GM10266 (cell line): Measurements from ENCODE around the gene UNC93B1.

Experiments
- DNase-seq: peaks from one replicate; pipeline ENCODE4 v3.0.0; 2012; ENCODE audit errors: extremely low spot score
- CTCF ChIP-seq: IDR thresholded peaks from 2 replicates; pipeline ENCODE4 v1.5.1; 2012; ENCODE audit warnings: mild to moderate bottlenecking, low read depth; ENCODE audit not compliant: control insufficient read depth, insufficient read depth; ENCODE audit errors: missing control alignments

The UNC93B1 gene

GRCh38 chr11:68010090-68011041, 6.5 kb upstream of the UNC93B1 start, which contains the start of gene ALDH3B1:
Gene ALDH3B1 (plus strand): TSS chr11:68010327. CDS start chr11:68015298, 4,971 bp downstream.
- DNase-seq: no peak
- no peak for TF ChIP-seq CTCF

- no peak for DNase-seq
- TF ChIP-seq CTCF: peak; percentile 36
These were observed 5.6 kb upstream of the UNC93B1 start for GRCh38 chr11:68009391-68010089.

- no peak for DNase-seq
- no peak for TF ChIP-seq CTCF
These were observed 4.8 kb upstream of the UNC93B1 start for GRCh38 chr11:68008381-68009337.

- no peak for TF ChIP-seq CTCF
- no peak for DNase-seq
These were observed 3.8 kb upstream of the UNC93B1 start for GRCh38 chr11:68007498-68008380.

- DNase-seq: no peak
- no peak for TF ChIP-seq CTCF
These were observed 2.8 kb upstream of the UNC93B1 start for GRCh38 chr11:68006606-68007166.
